Measurements from ENCODE around the gene SPRED2.
"Not testable (repeated sequence)": the region's sequence is repeated elsewhere in the genome, so short reads cannot be mapped to it uniquely, and the experiment has no call there.

The SPRED2 gene

GRCh38 chr2:65343386-65343785 is 89.0 kb downstream of the SPRED2 start:
- H3K27me3 ChIP-seq (ENCODE audit: insufficient read depth, poor library complexity, severe bottlenecking): no peaks in the 10 kb centered on the region
- DNase-seq (ENCODE audit: low read depth in 1 of 2, low spot score in 1 of 2): no peak
- no peak overlapping the region for H3K27ac ChIP-seq (replicated peaks)
- TF ChIP-seq REST (IDR thresholded peaks at IDR 0.05; ENCODE audit: insufficient replicate concordance, low read depth) (no peak), POLR2AphosphoS5 (IDR thresholded peaks at IDR 0.05; ENCODE audit: low read depth) (no peak), SPI1 (IDR thresholded peaks at IDR 0.05; ENCODE audit: borderline replicate concordance, low read depth) (no peak), GABPA (IDR thresholded peaks at IDR 0.05; ENCODE audit: low read depth) (no peak), CTCF (IDR thresholded peaks at IDR 0.05; ENCODE audit: insufficient read depth, low read length) (no peak)
- H3K4me3 ChIP-seq (replicated peaks; ENCODE audit: insufficient read depth, low read length): no peak overlapping the region

- Histone ChIP-seq H3K4me3 (replicated peaks; ENCODE audit: insufficient read depth, low read length) (no peak overlapping the region), H3K27ac (replicated peaks) (no peak overlapping the region), H3K27me3 (ENCODE audit: insufficient read depth, poor library complexity, severe bottlenecking) (no peaks in the 10 kb centered on the region)
- no peak for TF ChIP-seq POLR2AphosphoS5 (IDR thresholded peaks at IDR 0.05; ENCODE audit: low read depth)
- no peak for TF ChIP-seq REST (IDR thresholded peaks at IDR 0.05; ENCODE audit: insufficient replicate concordance, low read depth)
- no peak for TF ChIP-seq GABPA (IDR thresholded peaks at IDR 0.05; ENCODE audit: low read depth)
- no peak for TF ChIP-seq SPI1 (IDR thresholded peaks at IDR 0.05; ENCODE audit: borderline replicate concordance, low read depth)
- no peak for TF ChIP-seq CTCF (IDR thresholded peaks at IDR 0.05; ENCODE audit: insufficient read depth, low read length)
- no peak for DNase-seq (ENCODE audit: low read depth in 1 of 2, low spot score in 1 of 2)
Measured at GRCh38 chr2:65340898-65341681, 91.3 kb downstream of the SPRED2 start.

- DNase-seq (ENCODE audit: low read depth in 1 of 2, low spot score in 1 of 2): no peak
- no peak overlapping the region for H3K4me3 ChIP-seq (replicated peaks; ENCODE audit: insufficient read depth, low read length)
- TF ChIP-seq POLR2AphosphoS5 (IDR thresholded peaks at IDR 0.05; ENCODE audit: low read depth) (no peak), CTCF (IDR thresholded peaks at IDR 0.05; ENCODE audit: insufficient read depth, low read length) (no peak), GABPA (IDR thresholded peaks at IDR 0.05; ENCODE audit: low read depth) (no peak), SPI1 (IDR thresholded peaks at IDR 0.05; ENCODE audit: borderline replicate concordance, low read depth) (no peak), REST (IDR thresholded peaks at IDR 0.05; ENCODE audit: insufficient replicate concordance, low read depth) (no peak)
- H3K27me3 ChIP-seq (ENCODE audit: insufficient read depth, poor library complexity, severe bottlenecking): no peaks in the 10 kb centered on the region
- no peak overlapping the region for H3K27ac ChIP-seq (replicated peaks)
Measured at GRCh38 chr2:65339648-65340047, 92.8 kb downstream of the SPRED2 start.

- not testable (repeated sequence) for DNase-seq (ENCODE audit: low read depth in 1 of 2, low spot score in 1 of 2); H3K27me3 ChIP-seq (ENCODE audit: insufficient read depth, poor library complexity, severe bottlenecking); H3K27ac ChIP-seq (replicated peaks); H3K4me3 ChIP-seq (replicated peaks; ENCODE audit: insufficient read depth, low read length)
Measured at GRCh38 chr2:65338830-65339495, 93.4 kb downstream of the SPRED2 start.

- not testable (repeated sequence) for H3K4me3 ChIP-seq (replicated peaks; ENCODE audit: insufficient read depth, low read length); DNase-seq (ENCODE audit: low read depth in 1 of 2, low spot score in 1 of 2); H3K27ac ChIP-seq (replicated peaks); H3K27me3 ChIP-seq (ENCODE audit: insufficient read depth, poor library complexity, severe bottlenecking)
Measured at GRCh38 chr2:65337915-65338314, 94.5 kb downstream of the SPRED2 start.
